Peyer's patch (tissue), 4 donors: ENCODE data around the gene CLN6.

Experiments
- POLR2A ChIP-seq, 2 donors: fragments of 450-650 bp; IDR thresholded peaks; one replicate each; pipeline ENCODE4 v1.5.1; 2017; ENCODE audit warnings: antibody characterized with exemption in 2 of 2, mild to moderate bottlenecking in 2 of 2, moderate library complexity in 2 of 2
- TF ChIP-seq, protein P1 (sequence below), 6 experiments: fragments of 450-650 bp in 4 of 6; fragments of 200-600 bp in 2 of 6; sonication (generic) in 1 of 6; IDR thresholded peaks; one replicate each; pipeline ENCODE4 v1.5.1; 2017 to 2019; ENCODE audit warnings: antibody characterized with exemption in 6 of 6, mild to moderate bottlenecking in 3 of 6, moderate library complexity in 1 of 6

DNA sequence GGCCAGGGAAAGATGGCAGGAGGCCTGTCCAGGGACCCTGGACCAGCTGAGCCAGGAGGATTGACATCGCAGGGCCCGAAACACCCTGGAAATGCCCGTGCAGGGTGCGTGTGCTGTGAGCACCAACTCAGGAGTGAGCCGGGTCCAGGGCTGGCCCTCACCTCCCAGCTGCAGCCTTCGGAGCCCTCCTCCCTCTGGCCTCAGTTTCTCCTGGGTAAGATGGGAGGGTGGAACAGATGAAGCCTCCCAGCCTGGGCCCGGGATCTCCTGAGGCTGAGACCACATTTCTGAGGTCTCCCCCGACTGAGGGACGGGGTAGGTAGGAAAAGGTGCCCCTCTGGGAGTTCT is 19.1 kb downstream of the CLN6 start:
- TF ChIP-seq, protein P1, sequence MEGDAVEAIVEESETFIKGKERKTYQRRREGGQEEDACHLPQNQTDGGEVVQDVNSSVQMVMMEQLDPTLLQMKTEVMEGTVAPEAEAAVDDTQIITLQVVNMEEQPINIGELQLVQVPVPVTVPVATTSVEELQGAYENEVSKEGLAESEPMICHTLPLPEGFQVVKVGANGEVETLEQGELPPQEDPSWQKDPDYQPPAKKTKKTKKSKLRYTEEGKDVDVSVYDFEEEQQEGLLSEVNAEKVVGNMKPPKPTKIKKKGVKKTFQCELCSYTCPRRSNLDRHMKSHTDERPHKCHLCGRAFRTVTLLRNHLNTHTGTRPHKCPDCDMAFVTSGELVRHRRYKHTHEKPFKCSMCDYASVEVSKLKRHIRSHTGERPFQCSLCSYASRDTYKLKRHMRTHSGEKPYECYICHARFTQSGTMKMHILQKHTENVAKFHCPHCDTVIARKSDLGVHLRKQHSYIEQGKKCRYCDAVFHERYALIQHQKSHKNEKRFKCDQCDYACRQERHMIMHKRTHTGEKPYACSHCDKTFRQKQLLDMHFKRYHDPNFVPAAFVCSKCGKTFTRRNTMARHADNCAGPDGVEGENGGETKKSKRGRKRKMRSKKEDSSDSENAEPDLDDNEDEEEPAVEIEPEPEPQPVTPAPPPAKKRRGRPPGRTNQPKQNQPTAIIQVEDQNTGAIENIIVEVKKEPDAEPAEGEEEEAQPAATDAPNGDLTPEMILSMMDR (IDR thresholded peaks at IDR 0.05): no peak
- TF ChIP-seq POLR2A (IDR thresholded peaks at IDR 0.05): no peak
